C4-2B (cell line): ENCODE data around the gene H1-8.

Experiments
- H3K27ac ChIP-seq: fragments of 450-650 bp; 2 replicates; pipeline ENCODE4 v1.5.1; 2017
- ZFX ChIP-seq: fragments of 450-650 bp; IDR thresholded peaks from 2 replicates; pipeline ENCODE4 v1.6.1; 2017
- TF ChIP-seq, protein P1 (sequence below): fragments of 450-650 bp; conservative IDR thresholded peaks from 2 replicates; pipeline ENCODE4 v1.5.1; 2017; ENCODE audit warnings: mild to moderate bottlenecking

Gene H1-8

DNA sequence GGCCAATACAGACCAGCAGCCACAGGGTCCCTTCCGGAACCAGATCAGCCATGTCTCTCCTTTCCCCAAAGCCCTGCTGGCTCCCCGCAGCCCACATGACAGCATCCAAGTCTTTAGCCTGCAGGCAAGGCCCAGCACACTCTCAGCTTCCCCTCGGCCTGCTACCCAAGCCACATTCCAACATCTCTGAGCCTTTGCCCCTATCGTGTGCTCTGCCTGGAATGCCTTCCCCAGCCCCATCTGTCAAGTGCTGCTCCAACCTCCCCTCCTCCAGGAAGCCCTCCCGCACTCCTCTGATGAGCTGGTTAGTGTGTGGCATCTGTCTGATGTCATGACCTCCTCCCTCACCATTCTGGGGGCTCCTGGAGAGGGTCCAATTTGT, 55.0 kb downstream of the H1-8 start:
- no peak for TF ChIP-seq ZFX
- TF ChIP-seq, protein P1, sequence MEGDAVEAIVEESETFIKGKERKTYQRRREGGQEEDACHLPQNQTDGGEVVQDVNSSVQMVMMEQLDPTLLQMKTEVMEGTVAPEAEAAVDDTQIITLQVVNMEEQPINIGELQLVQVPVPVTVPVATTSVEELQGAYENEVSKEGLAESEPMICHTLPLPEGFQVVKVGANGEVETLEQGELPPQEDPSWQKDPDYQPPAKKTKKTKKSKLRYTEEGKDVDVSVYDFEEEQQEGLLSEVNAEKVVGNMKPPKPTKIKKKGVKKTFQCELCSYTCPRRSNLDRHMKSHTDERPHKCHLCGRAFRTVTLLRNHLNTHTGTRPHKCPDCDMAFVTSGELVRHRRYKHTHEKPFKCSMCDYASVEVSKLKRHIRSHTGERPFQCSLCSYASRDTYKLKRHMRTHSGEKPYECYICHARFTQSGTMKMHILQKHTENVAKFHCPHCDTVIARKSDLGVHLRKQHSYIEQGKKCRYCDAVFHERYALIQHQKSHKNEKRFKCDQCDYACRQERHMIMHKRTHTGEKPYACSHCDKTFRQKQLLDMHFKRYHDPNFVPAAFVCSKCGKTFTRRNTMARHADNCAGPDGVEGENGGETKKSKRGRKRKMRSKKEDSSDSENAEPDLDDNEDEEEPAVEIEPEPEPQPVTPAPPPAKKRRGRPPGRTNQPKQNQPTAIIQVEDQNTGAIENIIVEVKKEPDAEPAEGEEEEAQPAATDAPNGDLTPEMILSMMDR: no peak
- H3K27ac ChIP-seq: no peak overlapping the region

GRCh38 chr3:129598484-129598883, 55.5 kb downstream of the H1-8 start:
- H3K27ac ChIP-seq: no peak overlapping the region
- TF ChIP-seq, protein P1: no peak
- TF ChIP-seq ZFX: no peak

- no peak overlapping the region for H3K27ac ChIP-seq
These were observed 56.1 kb downstream of the H1-8 start for GRCh38 chr3:129599073-129599472.

DNA sequence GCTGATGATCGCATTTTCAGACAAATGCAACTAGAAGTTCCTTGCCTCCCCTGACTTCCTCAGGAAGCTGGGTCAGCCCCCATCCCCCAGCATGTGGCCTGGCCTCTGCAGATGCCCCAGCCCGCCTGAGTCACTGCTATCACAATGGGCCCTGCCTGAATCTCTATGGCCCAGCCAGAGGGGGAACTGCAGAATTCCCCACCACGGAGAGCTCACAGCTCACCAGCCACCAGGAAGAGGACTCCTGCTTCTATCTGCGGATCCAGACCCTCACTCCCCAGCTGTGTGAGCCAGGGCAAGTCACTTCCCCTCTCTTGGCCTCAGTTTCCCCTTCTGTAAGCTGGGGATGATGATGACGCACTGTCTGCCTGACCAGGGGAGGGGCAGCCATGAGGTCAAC, 56.6 kb downstream of the H1-8 start:
- no peak for TF ChIP-seq ZFX
- TF ChIP-seq, protein P1: no peak
- H3K27ac ChIP-seq: no peak overlapping the region

More at GRCh38 chr3:129599073-129599472, 56.1 kb downstream of the H1-8 start:
- no peak for TF ChIP-seq ZFX
- TF ChIP-seq, protein P1: no peak

DNA sequence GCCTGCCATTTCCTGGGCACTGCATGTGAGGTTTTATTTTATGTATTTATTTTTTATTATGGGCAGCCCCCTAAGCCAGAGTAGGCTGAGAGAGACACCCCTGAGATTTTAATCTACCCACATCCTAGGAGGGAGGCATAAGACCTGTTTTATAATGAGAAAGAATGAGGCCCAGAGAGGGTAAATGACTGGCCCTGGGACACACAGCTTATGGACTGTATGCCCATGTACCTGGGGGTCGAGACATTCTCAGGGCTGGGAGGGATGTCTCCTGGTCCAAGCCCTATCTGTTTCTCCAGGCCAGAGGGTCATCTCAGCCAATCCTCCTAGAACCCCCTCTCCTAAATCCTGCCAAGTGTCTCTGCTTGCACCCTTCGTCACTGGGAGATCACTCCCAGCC, 57.4 kb downstream of the H1-8 start:
- no peak overlapping the region for H3K27ac ChIP-seq
- no peak for TF ChIP-seq ZFX
